Liver (tissue), 9 donors: ENCODE data around the gene INO80. TPM values are rescaled to one million over a fixed set of nuclear protein-coding genes. Genes with fewer than 3 reads are reported as not detected.

Source experiments
- DNase-seq: peaks from one replicate; pipeline ENCODE4 v3.0.0-alpha.2; 2017; ENCODE audit warnings: low spot score
- H3K27ac ChIP-seq, 2 donors: one replicate each; pipeline ENCODE4 v1.7.0; 2013; ENCODE audit warnings: inconsistent platforms in 2 of 2, low read length in 2 of 2, control low read depth in 1 of 2, low read depth in 1 of 2, mild to moderate bottlenecking in 1 of 2
- H3K27me3 ChIP-seq, 4 donors: one replicate each; pipeline versions ENCODE4 v1.6.1 to v1.7.0; 2013; ENCODE audit warnings: low read length in 3 of 4, inconsistent platforms in 1 of 4, mild to moderate bottlenecking in 1 of 4, moderate library complexity in 1 of 4; ENCODE audit not compliant: control insufficient read depth in 4 of 4, insufficient read depth in 4 of 4
- H3K36me3 ChIP-seq, 4 donors: one replicate each; pipeline versions ENCODE4 v1.6.1 to v1.7.0; 2013; ENCODE audit warnings: low read length in 3 of 4, mild to moderate bottlenecking in 3 of 4, low read depth in 1 of 4, moderate library complexity in 1 of 4; ENCODE audit not compliant: control insufficient read depth in 4 of 4, insufficient read depth in 3 of 4
- H3K4me1 ChIP-seq, 4 donors: one replicate each; pipeline versions ENCODE4 v1.6.1 to v1.7.0; 2013; ENCODE audit warnings: low read length in 3 of 4, mild to moderate bottlenecking in 3 of 4, moderate library complexity in 1 of 4; ENCODE audit not compliant: control insufficient read depth in 4 of 4, insufficient read depth in 4 of 4
- H3K4me3 ChIP-seq, 3 donors: one replicate each; pipeline versions ENCODE4 v1.6.1 to v1.7.0; 2013; ENCODE audit warnings: low read length in 3 of 3, control low read depth in 1 of 3, low read depth in 1 of 3, mild to moderate bottlenecking in 1 of 3
- H3K9ac ChIP-seq, 2 donors: one replicate each; pipeline ENCODE4 v1.7.0; 2013; ENCODE audit warnings: low read length in 2 of 2, mild to moderate bottlenecking in 2 of 2, moderate library complexity in 2 of 2, control low read depth in 1 of 2, low read depth in 1 of 2
- H3K9me3 ChIP-seq, 4 donors: one replicate each; pipeline versions ENCODE4 v1.6.1 to v1.7.0; 2013; ENCODE audit warnings: low read length in 3 of 4; ENCODE audit not compliant: control insufficient read depth in 4 of 4
- FOXA1 ChIP-seq: IDR thresholded peaks from 2 replicates; pipeline ENCODE4 v1.6.1; 2016; ENCODE audit warnings: antibody characterized with exemption
- FOXA2 ChIP-seq: IDR thresholded peaks from 2 replicates; pipeline ENCODE4 v1.6.1; 2016; ENCODE audit warnings: antibody characterized with exemption
- GABPA ChIP-seq, 2 donors: IDR thresholded peaks in 1 of 2; conservative IDR thresholded peaks in 1 of 2; 2 replicates each; pipeline ENCODE4 v1.6.1; 2016; ENCODE audit warnings: antibody characterized with exemption in 2 of 2, mild to moderate bottlenecking in 1 of 2, moderate library complexity in 1 of 2
- HNF4A ChIP-seq, 2 donors: conservative IDR thresholded peaks; 2 replicates each; pipeline ENCODE4 v1.6.1; 2016; ENCODE audit warnings: antibody characterized with exemption in 2 of 2, mild to moderate bottlenecking in 2 of 2
- HNF4G ChIP-seq: IDR thresholded peaks from 2 replicates; pipeline ENCODE4 v1.6.1; 2016; ENCODE audit warnings: antibody characterized with exemption
- JUND ChIP-seq, 2 donors: IDR thresholded peaks; 2 replicates each; pipeline ENCODE4 v1.6.1; 2016; ENCODE audit warnings: antibody characterized with exemption in 2 of 2
- RAD21 ChIP-seq, 2 donors: IDR thresholded peaks; 2 replicates each; pipeline ENCODE4 v1.6.1; 2016; ENCODE audit warnings: antibody characterized with exemption in 2 of 2, mild to moderate bottlenecking in 2 of 2
- SP1 ChIP-seq: IDR thresholded peaks from 2 replicates; pipeline ENCODE4 v1.6.1; 2018; ENCODE audit warnings: antibody characterized with exemption, mild to moderate bottlenecking
- TAF1 ChIP-seq: conservative IDR thresholded peaks from 2 replicates; pipeline ENCODE4 v1.6.1; 2016; ENCODE audit warnings: antibody characterized with exemption, mild to moderate bottlenecking
- YY1 ChIP-seq: IDR thresholded peaks from 2 replicates; pipeline ENCODE4 v1.6.1; 2016; ENCODE audit warnings: antibody characterized with exemption, mild to moderate bottlenecking
- WGBS: extraction: QIAGEN DNeasy Blood & Tissue Kit; methylation state at CpG from one replicate; pipeline ENCODE4 v1.1.7; 2013; 5-methylcytosine and 5-hydroxymethylcytosine counted together
- polyA plus RNA-seq, 2 donors: library from polyadenylated mRNA; stranded (reverse) in 1 of 2; unstranded in 1 of 2; fragments of 200-250 nt in 1 of 2; fragments of >200 nt in 1 of 2; fragmentation: Nextera tagmentation in 1 of 2; extraction: Ambion mirVana in 1 of 2; gene quantifications; one replicate each; pipeline versions ENCODE4 v1.2.1 to v1.2.3, GENCODE V29; 2013 to 2015
- total RNA-seq, 2 donors: library from RNA; depleted of rRNA; stranded (reverse); fragments of >200 nt; gene quantifications; one replicate each; pipeline ENCODE4 v1.2.3, GENCODE V29; 2014
- TF ChIP-seq, protein P1 (sequence below): IDR thresholded peaks from 2 replicates; pipeline ENCODE4 v1.6.1; 2016; ENCODE audit warnings: antibody characterized with exemption, mild to moderate bottlenecking
- TF ChIP-seq, protein P2 (sequence below): IDR thresholded peaks from 2 replicates; pipeline ENCODE4 v1.6.1; 2016; ENCODE audit warnings: antibody characterized with exemption
- TF ChIP-seq, protein P3 (sequence below): IDR thresholded peaks from 2 replicates; pipeline ENCODE4 v1.6.1; 2016; ENCODE audit warnings: antibody characterized with exemption
- TF ChIP-seq, protein P4 (sequence below): IDR thresholded peaks from 2 replicates; pipeline ENCODE4 v1.6.1; 2016; ENCODE audit warnings: antibody characterized with exemption
- donor health status: healthy.
- donor health status: healthy.
- donor health status: healthy.
- donor health status: healthy.
- donor health status: healthy.

The INO80 gene
- total and polyA plus RNA-seq, 4 donors: 3.2 to 19.7 (median 9.4) TPM

DNA sequence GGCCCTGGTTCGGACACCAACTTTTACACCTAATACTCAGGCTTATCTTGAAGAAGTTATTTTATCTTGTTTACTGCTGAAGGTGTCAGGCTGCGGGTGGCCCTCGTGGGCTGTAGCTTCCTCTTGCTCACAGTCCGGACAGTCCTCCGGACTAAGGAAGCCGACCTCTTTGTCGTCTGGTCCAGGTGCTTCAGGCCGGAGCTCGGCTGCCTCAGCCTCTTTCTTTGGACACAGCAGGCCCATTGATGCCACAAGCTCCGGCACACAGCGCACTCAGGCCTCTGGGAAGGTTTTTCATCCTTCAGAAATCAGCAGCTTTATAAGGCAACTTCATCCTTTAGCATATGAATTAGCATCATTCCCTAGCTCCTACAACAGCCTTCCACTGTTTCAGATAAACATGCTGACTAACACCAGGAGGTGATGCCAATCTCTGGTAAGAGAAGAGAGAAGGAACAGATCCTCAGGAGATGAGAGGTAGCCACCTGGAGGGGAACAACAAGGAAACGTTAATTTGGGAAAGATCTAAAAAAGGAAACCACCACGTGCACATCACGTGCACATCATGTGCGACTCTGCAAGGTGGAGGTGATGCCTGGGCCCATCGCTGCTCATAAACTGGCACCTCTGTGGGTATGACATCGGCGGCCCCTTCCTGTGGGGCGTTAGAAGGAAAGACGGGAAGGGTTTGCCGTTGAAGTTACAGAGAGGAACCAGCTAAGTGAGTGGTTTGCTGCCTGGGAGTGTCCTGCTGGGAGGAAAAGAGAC, 167.2 kb downstream of the INO80 start:
- Histone ChIP-seq H3K36me3 (no peaks in the 10 kb centered on the region), H3K27ac (peak overlapping the region; percentile 88 to 92), H3K27me3 (no peaks in the 10 kb centered on the region), H3K4me1 (peaks cover 10 to 44% (median 32%) of the 10 kb centered on the region in 4 donors), H3K9me3 (no peaks in the 10 kb centered on the region), H3K9ac (no peak overlapping the region), H3K4me3 (no peak overlapping the region)
- TF ChIP-seq FOXA1: no peak
- no peak for TF ChIP-seq FOXA2
- no peak for TF ChIP-seq TAF1
- WGBS: 85% methylated on average over 21 of the region's 21 CpGs
- DNase-seq: no peak

DNA sequence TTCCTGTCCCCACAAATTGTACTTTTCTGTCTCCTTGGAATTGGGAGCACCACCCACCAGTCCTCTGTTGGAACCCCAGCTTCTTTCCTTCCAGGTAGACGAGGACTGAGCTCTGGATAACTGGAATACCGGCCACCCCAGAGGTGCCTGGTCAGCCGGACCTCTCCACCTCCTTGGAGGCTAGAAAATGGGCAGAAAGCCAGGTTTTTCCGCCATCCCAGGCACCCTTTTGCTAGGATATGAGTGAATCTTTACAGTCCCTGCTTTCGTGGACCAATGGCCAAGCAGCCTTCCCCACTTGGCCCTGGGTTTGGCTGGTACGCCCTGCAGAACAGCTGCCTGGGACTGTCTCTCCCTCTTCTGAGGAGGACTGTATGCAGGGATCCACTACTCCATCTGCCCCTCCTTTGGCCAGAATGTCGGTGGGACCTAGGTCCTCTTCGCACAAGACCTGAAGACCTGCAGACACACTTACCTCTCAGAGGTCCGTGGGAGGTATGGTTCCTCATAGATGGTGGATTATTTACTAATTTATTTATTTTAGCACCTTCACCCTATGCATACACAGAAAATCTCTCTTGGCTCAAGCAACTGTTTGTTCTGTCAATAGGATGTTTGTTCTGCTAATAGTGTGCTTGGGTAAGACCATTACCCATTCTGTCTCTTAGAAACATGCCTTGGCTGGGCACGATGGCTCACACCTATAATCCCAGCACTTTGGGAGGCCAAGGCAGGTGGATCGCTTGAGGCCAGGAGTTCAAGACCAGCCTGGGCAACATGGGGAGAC, 171.4 kb downstream of the INO80 start:
- DNase-seq: no peak
- 69% methylated on average over 11 of the region's 11 CpGs for whole genome bisulfite sequencing
- no peak overlapping the region for H3K4me3 ChIP-seq
- no peaks in the 10 kb centered on the region for H3K36me3 ChIP-seq
- peak; percentile 19 for TF ChIP-seq SP1
- peak; percentile 9 for TF ChIP-seq FOXA1
- peak; percentile 32 for TF ChIP-seq FOXA2
- peak in 1 of 2 donors; percentile 11 for TF ChIP-seq HNF4A (conservative IDR thresholded peaks at IDR 0.05)
- TF ChIP-seq, protein P1, sequence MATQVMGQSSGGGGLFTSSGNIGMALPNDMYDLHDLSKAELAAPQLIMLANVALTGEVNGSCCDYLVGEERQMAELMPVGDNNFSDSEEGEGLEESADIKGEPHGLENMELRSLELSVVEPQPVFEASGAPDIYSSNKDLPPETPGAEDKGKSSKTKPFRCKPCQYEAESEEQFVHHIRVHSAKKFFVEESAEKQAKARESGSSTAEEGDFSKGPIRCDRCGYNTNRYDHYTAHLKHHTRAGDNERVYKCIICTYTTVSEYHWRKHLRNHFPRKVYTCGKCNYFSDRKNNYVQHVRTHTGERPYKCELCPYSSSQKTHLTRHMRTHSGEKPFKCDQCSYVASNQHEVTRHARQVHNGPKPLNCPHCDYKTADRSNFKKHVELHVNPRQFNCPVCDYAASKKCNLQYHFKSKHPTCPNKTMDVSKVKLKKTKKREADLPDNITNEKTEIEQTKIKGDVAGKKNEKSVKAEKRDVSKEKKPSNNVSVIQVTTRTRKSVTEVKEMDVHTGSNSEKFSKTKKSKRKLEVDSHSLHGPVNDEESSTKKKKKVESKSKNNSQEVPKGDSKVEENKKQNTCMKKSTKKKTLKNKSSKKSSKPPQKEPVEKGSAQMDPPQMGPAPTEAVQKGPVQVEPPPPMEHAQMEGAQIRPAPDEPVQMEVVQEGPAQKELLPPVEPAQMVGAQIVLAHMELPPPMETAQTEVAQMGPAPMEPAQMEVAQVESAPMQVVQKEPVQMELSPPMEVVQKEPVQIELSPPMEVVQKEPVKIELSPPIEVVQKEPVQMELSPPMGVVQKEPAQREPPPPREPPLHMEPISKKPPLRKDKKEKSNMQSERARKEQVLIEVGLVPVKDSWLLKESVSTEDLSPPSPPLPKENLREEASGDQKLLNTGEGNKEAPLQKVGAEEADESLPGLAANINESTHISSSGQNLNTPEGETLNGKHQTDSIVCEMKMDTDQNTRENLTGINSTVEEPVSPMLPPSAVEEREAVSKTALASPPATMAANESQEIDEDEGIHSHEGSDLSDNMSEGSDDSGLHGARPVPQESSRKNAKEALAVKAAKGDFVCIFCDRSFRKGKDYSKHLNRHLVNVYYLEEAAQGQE: no peak
- peaks cover 10 to 38% (median 27%) of the 10 kb centered on the region in 4 donors for H3K4me1 ChIP-seq
- H3K9me3 ChIP-seq: no peaks in the 10 kb centered on the region
- no peak overlapping the region for H3K27ac ChIP-seq
- H3K27me3 ChIP-seq: no peaks in the 10 kb centered on the region
- H3K9ac ChIP-seq: no peak overlapping the region

DNA sequence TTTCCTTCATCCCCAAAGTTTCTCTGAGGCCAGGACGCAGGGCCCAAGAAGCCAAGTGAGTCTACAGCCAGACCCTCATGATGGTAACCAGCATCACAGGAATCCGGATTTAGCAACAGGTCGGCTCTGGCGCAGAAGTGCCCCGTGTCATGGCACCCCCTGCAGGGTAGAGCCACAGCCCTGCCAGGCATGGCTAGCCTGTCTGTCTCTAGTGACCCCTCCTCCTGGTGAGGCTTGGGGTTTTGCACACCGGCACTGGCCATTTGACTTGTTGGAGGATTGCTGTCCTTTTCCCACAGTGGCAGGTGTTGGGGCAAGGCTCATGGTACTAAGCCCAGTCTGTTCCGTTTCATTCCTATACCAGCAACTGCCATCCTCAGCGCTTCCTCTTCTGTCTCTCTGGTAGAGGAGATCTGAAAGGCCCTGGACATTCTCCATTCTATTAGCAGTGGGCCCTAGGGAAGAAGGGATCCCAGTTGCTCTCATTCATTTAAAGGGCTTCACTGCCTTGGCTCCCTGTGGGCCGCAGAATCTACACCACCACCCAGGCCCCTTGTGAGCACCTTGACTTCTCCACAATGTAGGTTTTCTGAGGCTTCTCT, 172.2 kb downstream of the INO80 start:
- no peak for DNase-seq
- Histone ChIP-seq H3K9me3 (no peaks in the 10 kb centered on the region), H3K36me3 (no peaks in the 10 kb centered on the region), H3K9ac (no peak overlapping the region), H3K4me1 (peaks cover 8 to 31% (median 22%) of the 10 kb centered on the region in 4 donors), H3K27me3 (no peaks in the 10 kb centered on the region), H3K4me3 (no peak overlapping the region), H3K27ac (no peak overlapping the region)
- WGBS: 96% methylated on average over 9 of the region's 9 CpGs
- TF ChIP-seq, protein P2, sequence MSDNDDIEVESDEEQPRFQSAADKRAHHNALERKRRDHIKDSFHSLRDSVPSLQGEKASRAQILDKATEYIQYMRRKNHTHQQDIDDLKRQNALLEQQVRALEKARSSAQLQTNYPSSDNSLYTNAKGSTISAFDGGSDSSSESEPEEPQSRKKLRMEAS: no peak
- TF ChIP-seq TAF1 (no peak), JUND (IDR thresholded peaks at IDR 0.05) (no peak), GABPA (IDR thresholded peaks at IDR 0.05 in 1 of 2, conservative IDR thresholded peaks at IDR 0.05 in 1 of 2) (no peak), RAD21 (IDR thresholded peaks at IDR 0.05) (no peak), FOXA1 (no peak), FOXA2 (no peak), HNF4G (no peak), YY1 (no peak), SP1 (no peak), HNF4A (conservative IDR thresholded peaks at IDR 0.05) (no peak)
- TF ChIP-seq, protein P1: no peak
- TF ChIP-seq, protein P3, sequence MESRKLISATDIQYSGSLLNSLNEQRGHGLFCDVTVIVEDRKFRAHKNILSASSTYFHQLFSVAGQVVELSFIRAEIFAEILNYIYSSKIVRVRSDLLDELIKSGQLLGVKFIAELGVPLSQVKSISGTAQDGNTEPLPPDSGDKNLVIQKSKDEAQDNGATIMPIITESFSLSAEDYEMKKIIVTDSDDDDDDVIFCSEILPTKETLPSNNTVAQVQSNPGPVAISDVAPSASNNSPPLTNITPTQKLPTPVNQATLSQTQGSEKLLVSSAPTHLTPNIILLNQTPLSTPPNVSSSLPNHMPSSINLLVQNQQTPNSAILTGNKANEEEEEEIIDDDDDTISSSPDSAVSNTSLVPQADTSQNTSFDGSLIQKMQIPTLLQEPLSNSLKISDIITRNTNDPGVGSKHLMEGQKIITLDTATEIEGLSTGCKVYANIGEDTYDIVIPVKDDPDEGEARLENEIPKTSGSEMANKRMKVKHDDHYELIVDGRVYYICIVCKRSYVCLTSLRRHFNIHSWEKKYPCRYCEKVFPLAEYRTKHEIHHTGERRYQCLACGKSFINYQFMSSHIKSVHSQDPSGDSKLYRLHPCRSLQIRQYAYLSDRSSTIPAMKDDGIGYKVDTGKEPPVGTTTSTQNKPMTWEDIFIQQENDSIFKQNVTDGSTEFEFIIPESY: no peak
- TF ChIP-seq, protein P4, sequence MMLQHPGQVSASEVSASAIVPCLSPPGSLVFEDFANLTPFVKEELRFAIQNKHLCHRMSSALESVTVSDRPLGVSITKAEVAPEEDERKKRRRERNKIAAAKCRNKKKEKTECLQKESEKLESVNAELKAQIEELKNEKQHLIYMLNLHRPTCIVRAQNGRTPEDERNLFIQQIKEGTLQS: no peak
